Lung (tissue), 12 donors: Measurements from ENCODE around the gene OAS2. TPM values are rescaled to one million over a fixed set of nuclear protein-coding genes. Genes with fewer than 3 reads are reported as not detected.
"Not testable (repeated sequence)": the region's sequence is repeated elsewhere in the genome, so short reads cannot be mapped to it uniquely, and the experiment has no call there.

ENCODE experiments used
- ATAC-seq: fragments of 200-7000 bp; cut with Tn5 transposase; one replicate; pipeline ENCODE4 v1.9.1; 2020; ENCODE audit warnings: moderate number of reproducible peaks; ENCODE audit not compliant: insufficient read depth, low FRiP score
- DNase-seq, 3 donors: peaks; one replicate each; pipeline ENCODE4 v3.0.0-alpha.2; 2013 to 2017
- H3K27ac ChIP-seq, 2 donors: one replicate each; pipeline ENCODE4 v1.5.1; 2013; ENCODE audit warnings: mild to moderate bottlenecking in 2 of 2, moderate library complexity in 2 of 2, control low read depth in 1 of 2, inconsistent platforms in 1 of 2, low read depth in 1 of 2, low read length in 1 of 2
- H3K27me3 ChIP-seq, 3 donors: one replicate each; pipeline ENCODE4 v1.5.1; 2013; ENCODE audit warnings: low read length in 2 of 3; ENCODE audit not compliant: control insufficient read depth in 3 of 3, insufficient read depth in 3 of 3
- H3K36me3 ChIP-seq, 4 donors: one replicate each; pipeline ENCODE4 v1.5.1; 2013; ENCODE audit warnings: low read length in 4 of 4, mild to moderate bottlenecking in 1 of 4, moderate library complexity in 1 of 4; ENCODE audit not compliant: control insufficient read depth in 4 of 4, insufficient read depth in 4 of 4
- H3K4me1 ChIP-seq, 5 donors: one replicate each; pipeline ENCODE4 v1.5.1; 2013; ENCODE audit warnings: low read length in 5 of 5, mild to moderate bottlenecking in 2 of 5, moderate library complexity in 1 of 5; ENCODE audit not compliant: control insufficient read depth in 5 of 5, insufficient read depth in 5 of 5
- H3K4me3 ChIP-seq: one replicate; pipeline ENCODE4 v1.5.1; 2013; ENCODE audit warnings: mild to moderate bottlenecking, control low read depth, moderate library complexity
- H3K9ac ChIP-seq, 2 donors: one replicate each; pipeline ENCODE4 v1.5.1; 2013; ENCODE audit warnings: low read length in 2 of 2, control low read depth in 1 of 2; ENCODE audit not compliant: insufficient read depth in 1 of 2
- H3K9me3 ChIP-seq, 4 donors: one replicate each; pipeline ENCODE4 v1.5.1; 2013; ENCODE audit warnings: low read length in 3 of 4, mild to moderate bottlenecking in 1 of 4, moderate library complexity in 1 of 4; ENCODE audit not compliant: control insufficient read depth in 4 of 4, insufficient read depth in 3 of 4
- WGBS, 2 donors: extraction: QIAGEN DNeasy Blood & Tissue Kit; methylation state at CpG; one replicate each; pipeline ENCODE4 v1.1.7; 2013; 5-methylcytosine and 5-hydroxymethylcytosine counted together
- polyA plus RNA-seq, 2 donors: library from polyadenylated mRNA; stranded (reverse); fragments of 200-250 nt; gene quantifications; one replicate each; pipeline ENCODE4 v1.2.1, GENCODE V29; 2013
- total RNA-seq, 2 donors: library from RNA; depleted of rRNA in 1 of 2; stranded (reverse); fragments of >200 nt in 1 of 2; gene quantifications; one replicate each; pipeline ENCODE4 v1.2.1, GENCODE V29; 2014 to 2021
- TF ChIP-seq, protein P1 (sequence below): IDR thresholded peaks from 2 replicates; pipeline ENCODE4 v1.5.1; 2012; ENCODE audit warnings: mild to moderate bottlenecking; ENCODE audit errors: control extremely low read depth, extremely low read depth
- donor health status: control.
- donor health status: control.
- donor health status: Bipolar disorder and iron deficiency.
- donor health status: healthy.
- donor health status: DM: yes; HTN: yes; CAD: no.

The OAS2 gene
- total and polyA plus RNA-seq, 4 donors, result 9.8 to 25.9 (median 16.1) TPM

DNA sequence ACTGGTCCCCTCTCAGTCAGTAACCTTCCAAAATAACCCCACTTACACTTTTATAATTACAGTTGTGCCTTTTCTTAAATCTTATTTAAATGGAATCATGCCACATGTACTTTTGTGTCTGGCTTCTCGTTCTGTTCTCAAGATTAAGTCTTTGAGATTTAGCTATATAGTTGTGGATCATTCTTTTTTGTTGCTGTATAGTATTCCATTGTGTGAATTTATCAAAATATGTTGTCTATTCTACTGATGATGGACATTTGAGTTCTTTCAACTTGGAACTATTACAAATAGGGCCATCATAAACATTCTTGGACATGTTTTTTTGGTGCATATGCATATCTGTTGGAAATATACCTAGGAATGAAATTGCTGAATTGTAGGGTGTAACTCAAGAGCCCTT lies 31.0 kb upstream of the OAS2 start:
- Histone ChIP-seq H3K9ac (no peak overlapping the region), H3K9me3 (peaks cover 0 to 2% (median 0%) of the 10 kb centered on the region in 4 donors), H3K36me3 (peaks cover 5 to 39% (median 29%) of the 10 kb centered on the region in 4 donors), H3K27me3 (no peaks in the 10 kb centered on the region), H3K4me3 (no peak overlapping the region), H3K4me1 (no peaks in the 10 kb centered on the region), H3K27ac (no peak overlapping the region)
- ATAC-seq (no peak), DNase-seq (no peak)
- 0 to 55% methylated on average over 1 of the region's 1 CpG for WGBS, 2 donors
- TF ChIP-seq, protein P1, sequence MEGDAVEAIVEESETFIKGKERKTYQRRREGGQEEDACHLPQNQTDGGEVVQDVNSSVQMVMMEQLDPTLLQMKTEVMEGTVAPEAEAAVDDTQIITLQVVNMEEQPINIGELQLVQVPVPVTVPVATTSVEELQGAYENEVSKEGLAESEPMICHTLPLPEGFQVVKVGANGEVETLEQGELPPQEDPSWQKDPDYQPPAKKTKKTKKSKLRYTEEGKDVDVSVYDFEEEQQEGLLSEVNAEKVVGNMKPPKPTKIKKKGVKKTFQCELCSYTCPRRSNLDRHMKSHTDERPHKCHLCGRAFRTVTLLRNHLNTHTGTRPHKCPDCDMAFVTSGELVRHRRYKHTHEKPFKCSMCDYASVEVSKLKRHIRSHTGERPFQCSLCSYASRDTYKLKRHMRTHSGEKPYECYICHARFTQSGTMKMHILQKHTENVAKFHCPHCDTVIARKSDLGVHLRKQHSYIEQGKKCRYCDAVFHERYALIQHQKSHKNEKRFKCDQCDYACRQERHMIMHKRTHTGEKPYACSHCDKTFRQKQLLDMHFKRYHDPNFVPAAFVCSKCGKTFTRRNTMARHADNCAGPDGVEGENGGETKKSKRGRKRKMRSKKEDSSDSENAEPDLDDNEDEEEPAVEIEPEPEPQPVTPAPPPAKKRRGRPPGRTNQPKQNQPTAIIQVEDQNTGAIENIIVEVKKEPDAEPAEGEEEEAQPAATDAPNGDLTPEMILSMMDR, result no peak

DNA sequence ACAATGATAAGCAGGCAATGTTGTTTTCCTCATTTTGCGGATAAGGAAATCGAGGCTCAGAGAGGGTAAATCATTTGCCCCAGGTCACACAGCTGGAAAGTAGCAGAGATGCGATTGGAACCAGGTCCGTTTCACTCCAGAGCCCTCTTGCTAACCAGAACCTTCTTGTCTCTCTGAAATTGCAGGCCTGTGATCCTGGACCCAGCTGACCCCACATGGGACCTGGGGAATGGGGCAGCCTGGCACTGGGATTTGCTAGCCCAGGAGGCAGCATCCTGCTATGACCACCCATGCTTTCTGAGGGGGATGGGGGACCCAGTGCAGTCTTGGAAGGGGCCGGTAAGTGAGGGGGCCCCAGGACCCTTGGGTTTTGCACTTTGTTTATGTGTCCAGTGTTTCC lies 30.6 kb upstream of the OAS2 start:
- H3K27ac ChIP-seq, result no peak overlapping the region
- no peak overlapping the region for H3K9ac ChIP-seq
- ATAC-seq, result no peak
- TF ChIP-seq, protein P1, result no peak
- no peak for DNase-seq
- no peaks in the 10 kb centered on the region for H3K27me3 ChIP-seq
- peaks cover 5 to 39% (median 29%) of the 10 kb centered on the region in 4 donors for H3K36me3 ChIP-seq
- H3K4me3 ChIP-seq, result no peak overlapping the region
- no peaks in the 10 kb centered on the region for H3K4me1 ChIP-seq
- WGBS, 2 donors, result 93 to 96% methylated on average over 5 of the region's 5 CpGs
- peaks cover 0 to 2% (median 0%) of the 10 kb centered on the region in 4 donors for H3K9me3 ChIP-seq

DNA sequence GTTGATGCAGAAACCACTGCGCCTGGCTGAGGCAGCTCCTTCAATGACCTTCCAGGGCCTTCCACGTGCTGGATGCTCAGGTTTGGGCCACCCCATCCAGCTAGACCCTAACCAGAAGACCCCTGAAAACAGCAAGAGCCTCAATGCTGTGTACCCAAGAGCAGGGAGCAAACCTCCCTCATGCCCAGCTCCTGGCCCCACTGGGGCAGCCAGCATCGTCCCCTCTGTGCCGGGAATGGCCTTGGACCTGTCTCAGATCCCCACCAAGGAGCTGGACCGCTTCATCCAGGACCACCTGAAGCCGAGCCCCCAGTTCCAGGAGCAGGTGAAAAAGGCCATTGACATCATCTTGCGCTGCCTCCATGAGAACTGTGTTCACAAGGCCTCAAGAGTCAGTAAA lies 29.5 kb upstream of the OAS2 start:
- 97 to 99% methylated on average over 7 of the region's 7 CpGs for WGBS, 2 donors
- Histone ChIP-seq H3K4me1 (no peaks in the 10 kb centered on the region), H3K36me3 (peaks cover 5 to 37% (median 28%) of the 10 kb centered on the region in 4 donors), H3K9ac (no peak overlapping the region), H3K27me3 (no peaks in the 10 kb centered on the region), H3K9me3 (peaks cover 0 to 2% (median 0%) of the 10 kb centered on the region in 4 donors), H3K4me3 (no peak overlapping the region), H3K27ac (no peak overlapping the region)
- ATAC-seq, result no peak
- DNase-seq, result no peak
- TF ChIP-seq, protein P1, result no peak

DNA sequence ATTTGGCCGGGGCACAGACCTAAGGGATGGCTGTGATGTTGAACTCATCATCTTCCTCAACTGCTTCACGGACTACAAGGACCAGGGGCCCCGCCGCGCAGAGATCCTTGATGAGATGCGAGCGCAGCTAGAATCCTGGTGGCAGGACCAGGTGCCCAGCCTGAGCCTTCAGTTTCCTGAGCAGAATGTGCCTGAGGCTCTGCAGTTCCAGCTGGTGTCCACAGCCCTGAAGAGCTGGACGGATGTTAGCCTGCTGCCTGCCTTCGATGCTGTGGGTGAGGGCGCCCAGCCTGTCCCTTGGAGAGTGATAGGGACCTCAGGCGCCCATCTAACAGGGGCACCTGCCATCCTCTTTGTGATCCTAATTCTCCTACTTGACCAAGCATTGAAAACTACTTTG lies 27.6 kb upstream of the OAS2 start:
- WGBS, 2 donors, result 94 to 95% methylated on average over 11 of the region's 11 CpGs
- no peak overlapping the region for H3K27ac ChIP-seq
- ATAC-seq, result no peak
- DNase-seq, result no peak
- TF ChIP-seq, protein P1, result no peak
- no peak overlapping the region for H3K4me3 ChIP-seq
- H3K9me3 ChIP-seq, result no peaks in the 10 kb centered on the region
- no peaks in the 10 kb centered on the region for H3K27me3 ChIP-seq
- H3K4me1 ChIP-seq, result no peaks in the 10 kb centered on the region
- no peak overlapping the region for H3K9ac ChIP-seq
- H3K36me3 ChIP-seq, result peaks cover 5 to 25% (median 18%) of the 10 kb centered on the region in 4 donors

- not testable (repeated sequence) for H3K4me1 ChIP-seq, ATAC-seq, H3K4me3 ChIP-seq, H3K9me3 ChIP-seq, H3K27ac ChIP-seq, H3K27me3 ChIP-seq, DNase-seq, H3K9ac ChIP-seq
- peaks cover 4 to 10% (median 6%) of the 10 kb centered on the region in 4 donors for H3K36me3 ChIP-seq
- WGBS, 2 donors, result 95% methylated on average over 4 of the region's 4 CpGs
Observed at GRCh38 chr12:112957125-112957524, 21.2 kb upstream of the OAS2 start.
